Measurements from ENCODE around the gene NALCN. TPM values are rescaled to one million over a fixed set of nuclear protein-coding genes. Genes with fewer than 3 reads are reported as not detected.

NALCN gene
- total RNA-seq, 1 donor from 2014 or later = 0.12 TPM

GRCh38 chr13:101080616-101081015 lies 335.7 kb downstream of the NALCN start:
- peaks cover 17% of the 10 kb centered on the region for H3K9me3 Mint-ChIP-seq (ENCODE audit: low read depth)
- no peaks in the 10 kb centered on the region for H3K27me3 Mint-ChIP-seq
- DNase-seq (ENCODE audit: low spot score, unreplicated experiment) = no peak
- H3K27ac Mint-ChIP-seq = no peak overlapping the region
- no peaks in the 10 kb centered on the region for H3K36me3 Mint-ChIP-seq (ENCODE audit: insufficient read depth)
- TF ChIP-seq CTCF (IDR thresholded peaks at IDR 0.05; ENCODE audit: unreplicated experiment) = no peak
- H3K4me3 Mint-ChIP-seq (ENCODE audit: low read depth) = no peak overlapping the region
- no peaks in the 10 kb centered on the region for H3K4me1 Mint-ChIP-seq (ENCODE audit: low read depth)

GRCh38 chr13:101065329-101065728 lies 351.0 kb downstream of the NALCN start:
- Mint-ChIP-seq H3K9me3 (ENCODE audit: low read depth) (no peaks in the 10 kb centered on the region), H3K36me3 (ENCODE audit: insufficient read depth) (no peaks in the 10 kb centered on the region), H3K27me3 (no peaks in the 10 kb centered on the region), H3K4me1 (ENCODE audit: low read depth) (no peaks in the 10 kb centered on the region), H3K4me3 (ENCODE audit: low read depth) (no peak overlapping the region), H3K27ac (no peak overlapping the region)
- no peak for DNase-seq (ENCODE audit: low spot score, unreplicated experiment)
- TF ChIP-seq CTCF (IDR thresholded peaks at IDR 0.05; ENCODE audit: unreplicated experiment) = no peak

GRCh38 chr13:101059793-101060192 lies 356.5 kb downstream of the NALCN start:
- H3K4me1 Mint-ChIP-seq (ENCODE audit: low read depth) = no peaks in the 10 kb centered on the region
- DNase-seq (ENCODE audit: low spot score, unreplicated experiment) = no peak
- H3K36me3 Mint-ChIP-seq (ENCODE audit: insufficient read depth) = no peaks in the 10 kb centered on the region
- TF ChIP-seq CTCF (IDR thresholded peaks at IDR 0.05; ENCODE audit: unreplicated experiment) = no peak
- H3K27ac Mint-ChIP-seq = no peak overlapping the region
- no peak overlapping the region for H3K4me3 Mint-ChIP-seq (ENCODE audit: low read depth)
- no peaks in the 10 kb centered on the region for H3K9me3 Mint-ChIP-seq (ENCODE audit: low read depth)
- peaks cover 13% of the 10 kb centered on the region for H3K27me3 Mint-ChIP-seq

GRCh38 chr13:101058841-101059240 lies 357.5 kb downstream of the NALCN start:
- Mint-ChIP-seq H3K4me1 (ENCODE audit: low read depth) (no peaks in the 10 kb centered on the region), H3K36me3 (ENCODE audit: insufficient read depth) (no peaks in the 10 kb centered on the region), H3K27me3 (peaks cover 13% of the 10 kb centered on the region), H3K27ac (peak overlapping the region; percentile 80), H3K9me3 (ENCODE audit: low read depth) (no peaks in the 10 kb centered on the region), H3K4me3 (ENCODE audit: low read depth) (no peak overlapping the region)
- no peak for TF ChIP-seq CTCF (IDR thresholded peaks at IDR 0.05; ENCODE audit: unreplicated experiment)
- no peak for DNase-seq (ENCODE audit: low spot score, unreplicated experiment)

GRCh38 chr13:101053301-101054093 lies 362.8 kb downstream of the NALCN start:
- Mint-ChIP-seq H3K27ac (no peak overlapping the region), H3K36me3 (ENCODE audit: insufficient read depth) (no peaks in the 10 kb centered on the region), H3K9me3 (ENCODE audit: low read depth) (no peaks in the 10 kb centered on the region), H3K27me3 (peaks cover 13% of the 10 kb centered on the region), H3K4me1 (ENCODE audit: low read depth) (no peaks in the 10 kb centered on the region), H3K4me3 (ENCODE audit: low read depth) (no peak overlapping the region)
- no peak for TF ChIP-seq CTCF (IDR thresholded peaks at IDR 0.05; ENCODE audit: unreplicated experiment)
- no peak for DNase-seq (ENCODE audit: low spot score, unreplicated experiment)
